ENCODE data around the gene JADE1.
A peak's percentile ranks its signal among the peaks of the same experiment; 100 is the strongest.

GRCh38 chr4:128809477-128810330, at the start of gene JADE1:
- TF ChIP-seq CTCF (IDR thresholded peaks at IDR 0.05) (peak; percentile 35 to 77 (median 62)), POLR2A (IDR thresholded peaks at IDR 0.05) (peak; percentile 83 to 93)
